Cardiac fibroblast (primary cell): ENCODE data around the gene FKBP2.
"Not testable (repeated sequence)": the region's sequence is repeated elsewhere in the genome, so short reads cannot be mapped to it uniquely, and the experiment has no call there.

ENCODE experiments used
- DNase-seq, 2 donors: peaks; one replicate each; pipeline versions ENCODE4 v3.0.0 to v3.0.0-alpha.2; 2010; ENCODE audit warnings: low read depth in 2 of 2
- H3K4me3 ChIP-seq, 2 donors: replicated peaks in 1 of 2; 1 replicate in 1 of 2; 2 replicates in 1 of 2; pipeline ENCODE4 v1.5.1; 2011; ENCODE audit warnings: low read depth in 2 of 2, low read length in 2 of 2, mild to moderate bottlenecking in 2 of 2, moderate library complexity in 1 of 2
- TF ChIP-seq, protein P1 (sequence below): IDR thresholded peaks from one replicate; pipeline ENCODE4 v1.5.1; 2011; ENCODE audit warnings: low read depth, mild to moderate bottlenecking, low read length, inconsistent platforms

Gene FKBP2

DNA sequence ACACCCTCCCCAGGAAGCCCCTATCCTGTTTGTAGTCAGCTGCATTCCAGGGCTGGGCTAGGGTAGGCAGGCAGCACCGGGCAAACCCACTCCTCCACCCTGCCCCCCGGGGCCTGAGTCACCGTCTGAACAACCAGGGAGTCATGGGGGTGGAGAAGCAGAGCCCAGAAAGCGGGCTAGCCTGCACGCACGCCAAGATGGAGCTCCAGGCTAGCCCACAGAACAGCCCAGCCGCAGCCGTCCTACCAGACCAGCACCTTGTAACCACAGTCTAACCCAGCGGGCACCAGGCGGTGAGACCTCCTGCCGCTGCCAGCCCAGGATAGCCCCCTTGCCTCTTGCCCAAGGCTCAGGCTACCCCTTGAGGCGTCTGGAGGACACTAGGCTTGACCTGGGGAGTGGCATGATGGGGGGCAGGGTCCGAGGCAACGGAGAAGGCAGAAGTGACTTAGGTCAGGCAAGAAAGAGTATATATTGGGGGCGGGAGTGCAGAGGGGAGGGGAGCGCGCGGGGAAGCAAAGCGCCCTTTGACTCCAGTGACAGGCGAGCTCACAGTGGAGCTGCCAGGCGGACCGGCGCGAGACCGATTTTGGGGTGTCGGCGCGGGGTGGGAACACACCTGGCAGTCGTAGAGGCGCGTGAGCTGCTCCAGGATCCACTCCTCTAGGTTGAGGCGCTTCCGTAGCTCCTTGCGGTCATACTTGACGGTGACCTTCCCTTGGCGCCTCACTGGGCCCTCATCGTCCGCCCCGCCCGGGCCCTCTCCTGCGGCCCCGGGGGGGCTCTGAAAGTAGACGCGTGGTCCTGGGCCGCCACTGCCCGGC is 5.1 kb downstream of the FKBP2 start:
- TF ChIP-seq, protein P1, sequence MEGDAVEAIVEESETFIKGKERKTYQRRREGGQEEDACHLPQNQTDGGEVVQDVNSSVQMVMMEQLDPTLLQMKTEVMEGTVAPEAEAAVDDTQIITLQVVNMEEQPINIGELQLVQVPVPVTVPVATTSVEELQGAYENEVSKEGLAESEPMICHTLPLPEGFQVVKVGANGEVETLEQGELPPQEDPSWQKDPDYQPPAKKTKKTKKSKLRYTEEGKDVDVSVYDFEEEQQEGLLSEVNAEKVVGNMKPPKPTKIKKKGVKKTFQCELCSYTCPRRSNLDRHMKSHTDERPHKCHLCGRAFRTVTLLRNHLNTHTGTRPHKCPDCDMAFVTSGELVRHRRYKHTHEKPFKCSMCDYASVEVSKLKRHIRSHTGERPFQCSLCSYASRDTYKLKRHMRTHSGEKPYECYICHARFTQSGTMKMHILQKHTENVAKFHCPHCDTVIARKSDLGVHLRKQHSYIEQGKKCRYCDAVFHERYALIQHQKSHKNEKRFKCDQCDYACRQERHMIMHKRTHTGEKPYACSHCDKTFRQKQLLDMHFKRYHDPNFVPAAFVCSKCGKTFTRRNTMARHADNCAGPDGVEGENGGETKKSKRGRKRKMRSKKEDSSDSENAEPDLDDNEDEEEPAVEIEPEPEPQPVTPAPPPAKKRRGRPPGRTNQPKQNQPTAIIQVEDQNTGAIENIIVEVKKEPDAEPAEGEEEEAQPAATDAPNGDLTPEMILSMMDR = no peak
- DNase-seq = peak; percentile 84 to 93
- peak overlapping the region; percentile 78 to 90 for H3K4me3 ChIP-seq

- not testable (repeated sequence) for DNase-seq
- peak overlapping the region in 1 of 2 donors; percentile 78 for H3K4me3 ChIP-seq
Measured at GRCh38 chr11:64246621-64246870, 5.7 kb downstream of the FKBP2 start.

- DNase-seq = peak; percentile 84 to 90
- peak within 1 kb of the TSS; percentile 78 to 90 for H3K4me3 ChIP-seq
- TF ChIP-seq, protein P1 = no peak
Measured at GRCh38 chr11:64246871-64247728, 6.2 kb downstream of the FKBP2 start, which contains the start of gene PPP1R14B. PPP1R14B (minus strand) TSS chr11:64246943; CDS start chr11:64246673, 270 bp downstream.

DNA sequence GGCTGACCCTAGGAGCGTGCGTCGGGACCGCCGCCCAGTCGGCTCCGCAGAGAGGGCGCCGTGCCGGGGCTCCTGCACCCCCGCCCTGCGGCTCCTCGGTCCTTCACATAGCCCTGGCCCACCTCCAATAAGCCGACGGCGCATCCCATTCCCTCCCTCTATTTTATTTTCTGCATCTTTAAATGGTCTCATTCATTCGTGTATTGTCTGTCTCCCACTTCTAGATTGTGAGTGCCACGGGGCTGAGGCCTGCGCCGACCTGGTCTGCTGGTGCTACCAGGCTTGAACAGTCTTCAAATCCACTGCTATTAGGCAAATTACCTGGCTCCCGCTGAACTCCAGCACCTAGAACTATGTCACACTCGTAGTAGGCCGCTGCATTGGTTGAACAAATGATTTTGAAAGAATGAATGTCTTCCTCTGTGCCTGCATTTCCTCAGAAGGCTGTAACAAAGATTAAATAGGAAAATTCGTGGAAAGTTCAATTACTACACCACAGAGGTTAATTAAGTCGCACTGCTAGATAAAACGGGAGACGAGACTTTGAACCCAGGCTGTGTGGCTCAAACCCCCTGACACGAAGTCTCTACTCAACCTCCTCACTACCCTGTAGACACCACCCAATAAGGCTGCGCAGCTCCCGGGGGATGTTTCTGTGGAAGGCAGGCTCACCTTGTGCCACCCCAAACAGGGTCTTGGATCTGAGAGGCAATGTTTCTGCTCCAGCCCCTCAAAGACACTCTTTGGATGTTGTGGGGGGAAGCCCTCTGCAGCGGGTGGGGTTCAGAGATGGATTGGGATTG is 7.0 kb downstream of the FKBP2 start:
- no peak for DNase-seq
- TF ChIP-seq, protein P1 = no peak
- peak overlapping the region; percentile 67 to 71 for H3K4me3 ChIP-seq

DNA sequence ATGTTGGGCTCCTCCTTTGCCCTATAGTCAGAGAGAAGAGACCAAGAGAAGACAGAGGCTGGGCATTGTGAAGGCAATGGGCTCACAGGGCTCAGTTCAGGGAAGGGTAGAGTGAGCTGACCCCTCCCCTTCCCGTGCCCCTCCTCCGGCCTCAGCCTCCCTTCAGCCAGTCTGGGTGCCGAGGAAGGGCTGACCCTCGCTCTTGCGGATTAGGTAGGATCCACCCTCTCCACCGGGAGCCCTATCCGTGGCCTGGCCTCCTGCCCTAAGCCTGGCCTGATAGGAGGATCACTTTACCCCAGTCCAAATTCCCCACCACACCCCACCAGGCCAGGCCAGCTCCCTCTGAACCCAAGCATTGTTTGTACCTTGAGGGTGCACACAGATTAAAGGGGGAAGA is 7.7 kb downstream of the FKBP2 start:
- TF ChIP-seq, protein P1 = no peak
- no peak for DNase-seq
- no peak overlapping the region for H3K4me3 ChIP-seq

GRCh38 chr11:64249038-64249437 is 8.1 kb downstream of the FKBP2 start:
- DNase-seq = no peak
- TF ChIP-seq, protein P1 = no peak
- no peak overlapping the region for H3K4me3 ChIP-seq
